HuH-7.5 (cell line): ENCODE results near the gene LINC01488.

Experiments used
- DNase-seq: peaks from one replicate; pipeline ENCODE4 v3.0.0; 2011; ENCODE audit warnings: low spot score

The LINC01488 gene

DNA sequence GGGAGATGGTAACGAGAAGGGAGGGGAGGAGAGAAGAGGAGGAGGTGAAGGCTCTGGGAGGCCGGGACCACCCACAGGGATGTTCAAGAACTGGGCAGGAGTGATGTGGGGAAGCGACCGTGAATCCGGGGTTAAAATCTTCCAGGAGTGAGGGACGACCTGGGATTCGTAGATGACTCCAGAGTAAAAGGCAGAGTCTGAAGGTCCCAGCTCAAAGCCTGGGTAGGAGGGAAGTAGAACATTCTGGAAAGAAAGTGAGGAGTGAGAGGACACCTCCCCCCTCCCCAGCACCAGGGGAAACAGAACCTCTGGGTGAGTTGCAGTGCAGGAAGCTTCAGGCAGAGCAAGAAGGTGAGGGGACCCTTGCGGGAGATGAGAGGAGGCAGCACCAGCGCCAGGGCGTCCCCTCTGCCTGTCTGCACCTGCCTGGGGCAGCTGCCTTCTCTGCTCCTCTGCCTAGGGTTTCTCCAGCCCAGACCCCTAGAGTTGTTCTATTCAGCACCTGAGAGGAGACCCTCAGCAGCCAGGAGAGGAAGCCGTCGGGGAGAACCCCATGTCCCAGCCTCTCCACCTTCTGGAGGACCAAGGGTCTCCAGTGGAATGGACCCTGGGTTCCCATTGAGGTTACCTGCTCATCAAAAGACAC lies 49.7 kb downstream of the LINC01488 start:
- DNase-seq, result no peak

DNA sequence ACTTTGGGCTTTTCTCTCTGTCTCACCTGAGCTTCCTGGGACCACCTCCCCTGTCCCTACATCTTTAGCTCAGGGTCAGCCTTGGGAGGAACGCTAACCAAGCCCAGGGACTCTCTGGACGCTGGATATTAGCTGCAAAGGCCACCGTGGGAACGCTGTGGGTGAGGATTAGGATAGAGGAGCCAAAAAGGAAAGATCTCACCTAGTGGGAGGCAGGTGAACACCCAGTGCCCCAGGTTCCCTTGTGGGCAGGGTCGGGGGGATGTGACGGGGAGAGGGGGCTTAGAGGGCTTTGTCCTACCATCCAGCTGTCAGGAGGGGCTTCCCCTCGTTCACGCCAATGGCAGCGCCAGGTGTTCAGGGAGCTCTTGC lies 50.2 kb downstream of the LINC01488 start:
- no peak for DNase-seq

DNA sequence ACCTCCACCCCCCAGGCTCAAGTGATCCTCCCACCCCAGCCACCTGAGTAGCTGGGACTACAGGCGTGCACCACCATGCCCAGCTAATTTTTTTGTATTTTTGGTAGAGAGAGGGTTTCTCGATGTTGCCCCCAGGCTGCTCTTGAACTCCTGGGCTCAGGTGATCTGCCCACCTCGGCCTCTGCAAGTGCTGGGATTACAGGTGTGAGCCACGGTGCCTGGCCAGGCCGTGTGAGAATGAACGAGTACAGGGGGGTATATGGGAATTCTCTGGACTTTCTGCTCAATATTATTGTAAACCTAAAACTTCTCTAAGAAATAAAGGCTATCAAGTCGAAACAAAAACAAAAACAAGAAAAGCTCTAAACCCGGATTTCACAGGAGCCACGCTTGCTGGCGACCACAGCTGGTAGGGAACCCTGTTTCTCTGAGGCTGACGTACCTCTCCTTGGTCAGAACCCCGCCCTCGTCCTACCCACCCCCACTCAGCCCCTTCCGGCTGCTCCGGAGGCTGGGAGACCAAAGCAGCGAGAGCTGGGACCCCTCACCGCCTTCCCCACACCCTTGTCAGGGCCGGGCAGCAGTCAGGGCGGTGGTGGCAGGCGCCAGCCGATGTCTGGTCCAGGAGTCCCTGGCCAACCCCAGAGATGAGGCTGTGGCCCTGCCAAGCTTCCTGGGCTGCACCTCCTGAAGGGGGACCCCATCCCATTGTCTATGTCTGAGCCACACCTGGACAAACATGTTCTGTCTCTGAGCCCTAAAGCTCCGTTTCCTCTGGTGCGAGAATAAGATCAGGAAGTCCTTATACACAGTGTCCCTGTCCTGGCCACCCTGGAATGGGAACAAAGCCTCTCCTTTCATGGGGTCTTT lies 52.1 kb downstream of the LINC01488 start:
- DNase-seq, result no peak

DNA sequence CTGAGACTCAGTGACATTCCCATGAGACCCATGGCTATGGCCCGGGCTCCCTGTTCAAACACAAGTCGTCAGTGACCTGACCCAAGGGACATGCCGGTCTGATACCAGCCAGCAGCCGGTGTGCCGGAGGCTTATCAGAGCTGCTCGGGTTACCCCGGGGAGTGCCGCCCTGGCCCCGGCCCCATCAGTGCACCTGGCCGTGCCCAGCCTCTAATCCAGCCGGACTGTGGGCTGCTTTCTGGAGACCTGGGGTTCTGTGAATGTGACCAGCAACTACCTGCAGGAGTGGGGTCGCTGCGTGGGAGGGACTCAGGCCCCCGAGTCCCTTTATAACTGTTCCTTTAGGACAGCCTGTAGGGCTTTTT lies 52.7 kb downstream of the LINC01488 start:
- DNase-seq, result no peak

DNA sequence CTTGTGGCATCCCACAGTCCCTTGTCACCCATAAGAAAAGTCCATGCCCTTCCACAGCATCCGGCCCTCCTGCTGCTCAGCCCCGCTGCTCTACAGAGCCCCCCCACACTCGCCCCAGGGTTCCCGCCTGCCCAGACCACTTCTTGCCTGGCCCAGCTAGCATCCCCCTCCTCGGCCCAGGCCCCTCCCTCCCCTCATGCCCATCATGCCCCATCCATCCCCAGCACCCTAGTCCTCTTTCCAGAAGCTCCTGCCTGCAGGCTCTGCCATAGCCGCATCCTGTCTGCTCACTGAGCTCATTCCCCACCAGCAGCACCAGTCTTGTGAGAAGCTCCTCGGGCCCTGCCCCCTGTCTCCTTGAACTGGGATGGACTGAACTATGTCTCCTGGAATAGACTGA lies 54.4 kb downstream of the LINC01488 start:
- no peak for DNase-seq

DNA sequence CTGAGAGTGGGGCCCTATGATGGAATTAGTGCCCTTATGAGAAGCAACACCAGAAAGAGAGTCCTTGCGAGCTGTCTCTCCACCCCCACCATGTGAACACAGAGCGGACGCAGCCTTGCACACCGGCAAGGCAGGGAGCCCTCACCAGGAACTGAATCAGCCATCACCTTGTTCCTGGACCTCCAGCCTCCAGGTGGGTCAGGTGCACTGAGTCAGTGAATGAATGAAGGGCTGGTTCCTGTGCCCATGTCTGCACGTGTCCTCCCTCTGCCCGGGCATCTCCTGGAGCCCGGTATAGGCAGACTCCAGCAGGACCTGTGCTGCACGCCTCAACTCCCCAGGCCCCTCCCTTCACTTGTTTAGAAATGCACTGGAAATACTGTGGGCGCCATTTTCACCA lies 54.9 kb downstream of the LINC01488 start:
- no peak for DNase-seq

DNA sequence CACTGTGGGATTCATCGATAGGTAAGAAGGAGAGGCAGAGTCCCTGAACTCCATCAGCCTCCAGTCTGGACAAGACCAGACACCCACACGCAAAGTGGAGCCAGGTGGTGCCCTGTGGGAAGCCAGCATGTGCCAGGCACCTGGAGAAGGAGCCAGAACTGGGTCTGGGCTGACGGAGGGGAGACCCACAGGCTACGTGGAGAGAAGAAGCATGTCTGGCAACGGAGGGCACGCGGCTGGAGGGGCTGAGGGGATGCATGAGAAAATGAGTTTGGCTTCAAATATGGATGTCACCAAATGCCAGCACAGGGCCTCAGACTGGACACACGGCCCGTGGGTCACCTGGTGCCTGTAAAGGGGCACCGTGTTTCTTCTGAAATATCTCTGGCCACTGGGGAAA lies 55.7 kb downstream of the LINC01488 start:
- no peak for DNase-seq

DNA sequence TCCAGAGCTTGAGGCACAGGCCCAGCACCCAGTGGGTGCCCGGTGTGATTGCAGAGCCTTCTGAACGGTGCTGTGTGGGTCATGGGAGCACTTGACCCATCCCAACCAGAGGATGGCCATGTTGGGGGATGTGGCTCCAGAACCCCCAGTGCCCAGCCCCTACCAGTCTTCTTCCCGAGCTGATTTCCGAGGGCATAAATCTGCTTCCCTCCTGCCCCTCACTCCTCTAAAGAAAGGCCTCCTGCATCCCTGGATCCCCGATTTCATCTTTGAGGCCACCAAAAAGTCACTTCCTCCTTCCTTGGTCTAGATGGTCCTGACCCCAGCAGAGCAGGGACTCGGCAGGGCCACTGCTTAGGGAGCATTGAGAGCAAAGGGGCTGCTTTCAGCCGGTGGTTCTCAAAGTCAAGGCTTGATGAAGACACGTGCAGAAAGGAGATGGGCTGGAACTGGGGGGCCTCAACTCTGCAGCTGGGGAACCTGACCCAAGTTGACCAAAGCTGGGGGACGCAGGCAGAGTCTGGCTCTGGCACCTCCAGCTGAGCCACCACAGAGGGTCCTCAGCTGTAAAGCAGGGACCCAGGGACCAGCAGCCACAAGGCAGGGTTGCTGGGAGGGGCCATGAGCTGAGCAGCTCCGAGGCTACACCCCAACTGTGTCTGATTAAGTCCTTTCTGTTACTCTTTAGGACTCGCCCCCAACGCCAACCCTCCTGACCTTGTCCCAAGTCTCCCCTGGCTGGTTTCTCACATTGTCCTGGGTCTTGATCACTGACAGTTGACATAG lies 56.6 kb downstream of the LINC01488 start:
- no peak for DNase-seq

DNA sequence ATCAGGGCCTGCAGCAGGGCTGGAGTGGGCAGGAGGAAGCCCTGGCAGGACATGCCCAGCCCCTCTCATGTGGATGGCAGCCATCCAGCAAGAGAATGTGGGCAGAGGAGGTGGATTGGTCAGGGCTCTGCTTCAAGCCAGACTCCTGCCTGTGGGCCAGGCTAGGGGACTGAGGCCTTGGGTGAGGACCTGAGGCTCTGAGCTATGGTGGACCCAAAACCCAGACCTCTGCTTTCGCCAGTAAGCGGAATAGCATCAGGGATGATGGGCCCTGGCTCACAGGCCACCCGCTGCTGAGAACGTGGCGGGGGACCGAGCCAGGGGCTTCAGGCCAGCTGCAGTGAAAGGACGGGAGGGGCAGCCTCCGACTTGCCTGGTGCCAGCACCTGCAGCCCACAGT lies 57.4 kb downstream of the LINC01488 start:
- no peak for DNase-seq

DNA sequence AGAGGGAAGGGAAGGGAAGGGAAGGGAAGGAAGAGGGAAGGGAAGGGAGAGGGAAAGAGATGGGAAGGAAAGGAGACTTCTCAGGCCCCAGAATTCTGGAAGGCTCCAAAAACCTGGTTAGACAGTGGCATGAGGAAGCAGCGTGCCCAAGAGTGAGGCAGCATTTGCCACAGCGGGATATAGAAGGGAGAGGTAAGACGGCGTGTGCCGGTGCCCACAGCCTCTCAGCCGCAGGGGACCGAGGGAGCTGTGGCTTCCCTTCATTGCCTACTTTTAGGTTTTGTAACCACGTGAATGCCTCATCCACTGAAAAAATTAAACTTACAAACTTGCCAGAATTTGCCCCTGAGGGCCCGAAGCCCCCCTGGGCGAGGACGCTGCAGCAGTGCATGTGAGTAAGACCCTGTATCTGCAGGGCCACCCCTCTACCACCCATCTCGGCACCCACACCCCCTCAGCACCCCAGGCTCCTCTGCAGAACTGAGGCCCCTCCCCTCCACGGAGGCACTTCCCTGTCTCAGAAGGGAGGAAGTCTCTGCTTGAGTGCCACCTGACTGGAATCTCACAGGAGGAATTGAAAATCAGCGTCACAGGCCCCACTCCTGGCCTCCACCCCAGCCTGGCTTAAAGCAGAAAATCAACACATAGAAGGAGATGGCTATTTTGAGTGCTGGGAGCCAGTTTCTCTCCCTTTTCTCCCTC lies 58.1 kb downstream of the LINC01488 start:
- no peak for DNase-seq

DNA sequence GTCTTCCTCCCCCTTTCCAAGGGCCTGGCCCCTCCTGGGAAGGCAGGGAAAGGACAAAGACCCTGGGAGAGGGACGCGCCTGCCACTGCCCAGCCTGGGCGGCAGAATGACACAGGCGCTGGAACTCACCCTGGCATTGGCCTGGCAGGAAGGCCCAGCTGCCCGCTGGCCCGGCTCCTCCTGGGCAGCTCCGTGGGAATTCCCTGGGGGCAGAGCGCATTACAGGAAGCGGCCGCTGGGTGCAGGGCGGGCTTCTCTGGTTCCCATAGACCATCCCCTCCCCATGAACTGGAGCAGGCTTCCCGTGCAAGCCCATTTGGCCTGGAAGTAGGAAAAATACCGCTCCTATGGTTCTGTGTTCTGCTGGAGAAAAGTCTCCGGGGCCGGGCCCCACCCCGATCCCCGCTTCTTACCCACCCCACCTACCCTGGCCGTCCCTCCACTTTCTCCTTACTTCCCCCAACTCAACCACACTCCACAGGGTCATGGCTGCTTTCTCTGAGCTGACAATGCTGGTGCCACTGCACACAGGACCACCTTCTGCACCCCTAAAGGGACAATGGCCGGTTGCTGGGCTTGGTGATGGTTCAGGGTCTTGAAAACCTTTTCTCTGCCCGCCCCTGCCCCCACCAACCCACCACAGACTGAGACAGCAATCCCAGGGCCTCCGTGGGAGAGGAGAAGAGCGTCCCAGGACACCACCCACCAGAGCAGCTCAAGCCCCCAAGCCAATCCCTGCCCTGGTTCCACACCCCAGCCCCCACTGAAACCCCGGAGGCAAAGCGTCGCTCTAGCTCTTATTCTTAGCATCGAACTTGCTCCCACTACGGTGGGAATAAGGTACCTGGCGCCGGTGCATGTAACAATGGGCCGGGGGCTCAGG lies 58.9 kb downstream of the LINC01488 start:
- DNase-seq, result no peak

DNA sequence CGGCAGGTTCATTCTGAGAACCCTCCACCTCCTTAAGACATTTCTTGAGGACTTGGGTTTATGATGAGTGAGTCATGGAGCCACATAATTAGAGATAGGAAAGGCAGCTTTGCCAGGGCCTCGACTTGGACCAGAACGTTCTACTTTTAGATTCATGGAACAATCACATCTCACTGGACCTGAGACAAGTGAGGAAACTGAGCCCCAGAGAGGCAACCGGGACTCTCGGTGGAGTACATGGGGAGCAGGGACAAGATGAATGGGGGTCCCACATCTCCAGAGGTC lies 59.5 kb downstream of the LINC01488 start:
- DNase-seq, result no peak

DNA sequence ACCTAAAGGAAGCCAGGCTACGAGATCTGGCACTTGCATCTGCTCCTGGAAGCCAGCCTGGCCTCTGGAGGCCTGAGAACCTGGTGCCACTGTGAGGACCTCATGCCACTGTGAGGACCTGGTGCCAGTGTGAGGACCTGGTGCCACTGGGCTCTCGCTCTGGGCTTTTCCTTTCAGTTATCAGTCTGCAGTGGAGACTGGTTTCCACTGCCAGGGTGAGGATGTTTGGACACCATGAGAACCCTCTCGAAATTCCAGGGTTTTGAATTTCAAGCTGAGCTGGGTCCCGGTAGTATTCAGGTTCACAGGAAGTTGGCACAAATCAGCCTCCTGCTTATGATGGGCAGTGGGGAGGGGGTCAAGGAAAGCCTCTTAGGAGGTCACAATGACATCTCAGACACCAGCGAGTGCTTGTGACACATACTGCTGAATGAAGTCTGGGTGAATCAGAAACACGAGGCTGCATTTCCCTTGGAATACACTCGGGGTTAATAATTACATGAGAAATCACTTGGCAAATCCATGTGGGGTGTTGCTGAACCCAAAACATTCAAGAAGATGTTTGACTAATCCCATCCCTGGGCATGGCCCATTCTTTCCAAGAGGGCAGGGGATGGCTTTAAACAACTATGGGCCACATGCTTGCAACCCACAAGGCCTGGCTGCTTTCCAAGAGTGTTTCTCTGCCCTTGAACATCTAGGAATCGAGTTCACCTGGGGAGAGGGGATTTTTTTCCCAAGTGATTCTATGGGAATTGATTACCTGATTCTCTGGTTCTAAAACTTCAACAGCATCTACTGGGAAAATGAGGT lies 60.2 kb downstream of the LINC01488 start:
- no peak for DNase-seq

DNA sequence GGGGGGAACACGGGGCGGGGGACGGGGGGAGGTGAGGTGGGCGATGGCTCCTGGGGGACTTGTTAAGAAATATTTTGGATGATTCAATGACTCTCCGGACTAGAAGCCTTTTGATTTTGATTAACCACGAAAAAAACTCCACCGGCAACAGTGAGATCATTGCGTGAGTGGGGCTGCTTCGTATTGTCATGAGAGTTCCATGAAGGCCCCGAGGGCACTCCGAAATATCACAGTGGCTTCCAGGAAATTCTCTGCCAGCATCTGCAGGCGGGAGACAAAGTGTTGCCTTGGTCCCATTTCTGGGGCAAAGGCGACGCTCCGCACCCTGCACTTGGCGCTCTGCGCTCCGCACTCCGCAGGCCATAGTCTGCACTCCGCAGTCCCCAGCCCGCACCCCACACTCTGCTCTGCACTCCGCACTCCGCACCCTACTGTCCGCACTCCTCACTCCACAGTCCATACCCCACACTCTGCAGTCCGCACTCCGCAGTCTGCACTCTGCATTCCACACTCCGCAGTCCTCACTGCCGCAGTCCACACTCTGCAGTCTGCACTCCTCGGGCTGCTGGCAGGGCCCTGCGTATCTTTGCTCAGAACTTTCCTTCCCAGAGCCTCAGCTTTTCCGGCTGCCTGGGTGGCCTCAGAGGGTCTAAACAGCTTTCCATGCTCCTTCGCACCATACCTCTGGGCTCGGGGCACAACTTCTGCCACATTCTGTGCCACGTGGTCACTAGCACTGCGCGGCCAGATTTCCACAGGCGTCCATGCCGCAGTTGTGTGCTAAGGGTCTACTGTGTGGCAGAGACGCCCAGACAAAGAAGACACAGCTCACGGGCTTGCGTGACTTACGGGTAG lies 61.1 kb downstream of the LINC01488 start:
- no peak for DNase-seq
